Trophoblast cell (in vitro differentiated cells and primary cell): ENCODE results near the gene PTPRQ.

Experiments used
- DNase-seq, 2 donors: peaks; one replicate each; pipeline ENCODE4 v3.0.0-alpha.2; 2016
- H2AFZ ChIP-seq: 2 replicates; pipeline ENCODE4 v1.6.1; 2013; ENCODE audit warnings: low read length, moderate library complexity, mild to moderate bottlenecking; ENCODE audit not compliant: insufficient read depth, poor library complexity
- H2AK5ac ChIP-seq: 2 replicates; pipeline ENCODE4 v1.6.1; 2013; ENCODE audit warnings: mild to moderate bottlenecking, low read length
- H2BK120ac ChIP-seq: 2 replicates; pipeline ENCODE4 v1.6.1; 2013; ENCODE audit warnings: low read length, mild to moderate bottlenecking, moderate library complexity; ENCODE audit not compliant: insufficient read depth, poor library complexity
- H2BK12ac ChIP-seq: 2 replicates; pipeline ENCODE4 v1.6.1; 2013; ENCODE audit warnings: mild to moderate bottlenecking, low read length, moderate library complexity
- H2BK5ac ChIP-seq: 2 replicates; pipeline ENCODE4 v1.6.1; 2013; ENCODE audit warnings: low read length, low read depth, moderate library complexity, mild to moderate bottlenecking; ENCODE audit not compliant: poor library complexity
- H3K14ac ChIP-seq: 2 replicates; pipeline ENCODE4 v1.6.1; 2013; ENCODE audit warnings: mild to moderate bottlenecking, low read length
- H3K18ac ChIP-seq: 2 replicates; pipeline ENCODE4 v1.6.1; 2013; ENCODE audit warnings: mild to moderate bottlenecking, low read length
- H3K23ac ChIP-seq: 2 replicates; pipeline ENCODE4 v1.6.1; 2013; ENCODE audit warnings: low read length
- H3K27ac ChIP-seq: 2 replicates; pipeline ENCODE4 v1.5.1; 2013; ENCODE audit warnings: low read depth, mild to moderate bottlenecking, inconsistent platforms, low read length, moderate library complexity
- H3K27me3 ChIP-seq: 2 replicates; pipeline ENCODE4 v1.6.1; 2013; ENCODE audit warnings: inconsistent platforms, mild to moderate bottlenecking, low read length, moderate library complexity; ENCODE audit not compliant: insufficient read depth
- H3K36me3 ChIP-seq, 2 experiments: 1 replicate in 1 of 2; 2 replicates in 1 of 2; pipeline ENCODE4 v1.6.1; 2013; ENCODE audit warnings: low read length in 2 of 2, mild to moderate bottlenecking in 2 of 2, moderate library complexity in 1 of 2; ENCODE audit not compliant: insufficient read depth in 2 of 2, control insufficient read depth in 1 of 2
- H3K4ac ChIP-seq: 2 replicates; pipeline ENCODE4 v1.6.1; 2013; ENCODE audit warnings: low read depth, mild to moderate bottlenecking, low read length, moderate library complexity
- H3K4me1 ChIP-seq, 2 experiments: 1 replicate in 1 of 2; 2 replicates in 1 of 2; pipeline ENCODE4 v1.6.1; 2013; ENCODE audit warnings: low read length in 2 of 2, mild to moderate bottlenecking in 2 of 2, moderate library complexity in 1 of 2; ENCODE audit not compliant: insufficient read depth in 2 of 2, control insufficient read depth in 1 of 2
- H3K4me2 ChIP-seq: 2 replicates; pipeline ENCODE4 v1.6.1; 2013; ENCODE audit warnings: inconsistent platforms, mild to moderate bottlenecking, low read length, moderate library complexity
- H3K4me3 ChIP-seq: 2 replicates; pipeline ENCODE4 v1.5.1; 2013; ENCODE audit warnings: mild to moderate bottlenecking, low read depth, low read length, inconsistent platforms
- H3K79me1 ChIP-seq: one replicate; pipeline ENCODE4 v1.6.1; 2013; ENCODE audit warnings: low read length
- H3K79me2 ChIP-seq: 2 replicates; pipeline ENCODE4 v1.6.1; 2013; ENCODE audit warnings: low read length, mild to moderate bottlenecking; ENCODE audit not compliant: control insufficient read depth, insufficient read depth, poor library complexity
- H3K9ac ChIP-seq: 2 replicates; pipeline ENCODE4 v1.6.1; 2013; ENCODE audit warnings: mild to moderate bottlenecking, low read length
- H3K9me3 ChIP-seq: 2 replicates; pipeline ENCODE4 v1.6.1; 2013; ENCODE audit warnings: low read depth, mild to moderate bottlenecking, control low read depth, inconsistent platforms, low read length; ENCODE audit not compliant: insufficient read depth
- H4K12ac ChIP-seq: 2 replicates; pipeline ENCODE4 v1.6.1; 2013; ENCODE audit warnings: low read depth, mild to moderate bottlenecking, low read length, moderate library complexity
- H4K8ac ChIP-seq: 2 replicates; pipeline ENCODE4 v1.6.1; 2013; ENCODE audit warnings: low read depth, mild to moderate bottlenecking, low read length, moderate library complexity
- H4K91ac ChIP-seq: one replicate; pipeline ENCODE4 v1.6.1; 2013; ENCODE audit warnings: low read depth, mild to moderate bottlenecking, low read length, moderate library complexity
- WGBS: extraction: QIAGEN DNeasy Blood & Tissue Kit; methylation state at CpG from one replicate; pipeline ENCODE4 v1.1.7; 2013; ENCODE audit warnings: missing lambda C conversion rate; ENCODE audit not compliant: insufficient read length, insufficient coverage; ENCODE audit errors: extremely low coverage; 5-methylcytosine and 5-hydroxymethylcytosine counted together

The PTPRQ gene

GRCh38 chr12:80580254-80580653 is 136.2 kb downstream of the PTPRQ start:
- Histone ChIP-seq H2AFZ (no peak overlapping the region), H4K12ac (no peak overlapping the region), H3K36me3 (no peaks in the 10 kb centered on the region), H3K14ac (no peak overlapping the region), H4K91ac (no peak overlapping the region), H3K4me1 (no peaks in the 10 kb centered on the region), H2BK5ac (no peak overlapping the region), H3K27ac (no peak overlapping the region), H3K4me3 (no peak overlapping the region), H3K79me2 (no peaks in the 10 kb centered on the region), H3K4ac (no peak overlapping the region), H3K23ac (no peak overlapping the region), H3K18ac (no peak overlapping the region), H2BK12ac (no peak overlapping the region), H4K8ac (no peak overlapping the region), H2BK120ac (no peak overlapping the region), H3K9me3 (no peaks in the 10 kb centered on the region), H3K27me3 (no peaks in the 10 kb centered on the region), H3K4me2 (no peak overlapping the region), H2AK5ac (no peak overlapping the region), H3K9ac (no peak overlapping the region), H3K79me1 (no peaks in the 10 kb centered on the region)
- no CpG with 5 or more reads among the region's 1 CpG for WGBS
- peak; percentile 41 to 83 for DNase-seq

DNA sequence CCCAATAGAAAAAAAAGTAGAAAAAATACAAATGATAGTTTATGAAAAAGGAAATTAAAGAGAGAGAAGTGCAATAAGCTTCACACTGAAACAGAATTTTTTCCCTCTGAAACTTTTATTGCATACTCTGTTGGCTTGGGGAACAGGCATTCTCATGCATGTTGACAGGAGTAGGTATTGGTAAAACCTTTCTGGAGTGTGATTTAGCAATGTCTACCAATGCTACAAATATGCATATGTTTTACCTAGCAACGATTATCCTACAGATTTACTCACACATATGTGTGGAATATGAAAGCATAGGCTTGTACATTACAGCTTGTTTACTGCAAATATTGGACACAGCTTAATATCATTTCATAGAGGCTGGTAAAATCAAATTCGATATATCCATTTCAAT is 137.7 kb downstream of the PTPRQ start:
- H4K12ac ChIP-seq, result no peak overlapping the region
- H3K9ac ChIP-seq, result no peak overlapping the region
- H4K8ac ChIP-seq, result no peak overlapping the region
- H3K4me3 ChIP-seq, result no peak overlapping the region
- no peaks in the 10 kb centered on the region for H3K4me1 ChIP-seq
- no peaks in the 10 kb centered on the region for H3K27me3 ChIP-seq
- no peak overlapping the region for H2BK12ac ChIP-seq
- no peaks in the 10 kb centered on the region for H3K9me3 ChIP-seq
- no peaks in the 10 kb centered on the region for H3K79me2 ChIP-seq
- H3K18ac ChIP-seq, result no peak overlapping the region
- no peak overlapping the region for H2BK5ac ChIP-seq
- H3K4ac ChIP-seq, result no peak overlapping the region
- H3K36me3 ChIP-seq, result no peaks in the 10 kb centered on the region
- H3K4me2 ChIP-seq, result no peak overlapping the region
- peak; percentile 30 to 81 for DNase-seq
- no peaks in the 10 kb centered on the region for H3K79me1 ChIP-seq
- no peak overlapping the region for H3K27ac ChIP-seq
- no peak overlapping the region for H3K14ac ChIP-seq
- H4K91ac ChIP-seq, result no peak overlapping the region
- WGBS, result no CpG with 5 or more reads among the region's 2 CpGs
- no peak overlapping the region for H3K23ac ChIP-seq
- no peak overlapping the region for H2BK120ac ChIP-seq
- no peak overlapping the region for H2AFZ ChIP-seq
- H2AK5ac ChIP-seq, result no peak overlapping the region

DNA sequence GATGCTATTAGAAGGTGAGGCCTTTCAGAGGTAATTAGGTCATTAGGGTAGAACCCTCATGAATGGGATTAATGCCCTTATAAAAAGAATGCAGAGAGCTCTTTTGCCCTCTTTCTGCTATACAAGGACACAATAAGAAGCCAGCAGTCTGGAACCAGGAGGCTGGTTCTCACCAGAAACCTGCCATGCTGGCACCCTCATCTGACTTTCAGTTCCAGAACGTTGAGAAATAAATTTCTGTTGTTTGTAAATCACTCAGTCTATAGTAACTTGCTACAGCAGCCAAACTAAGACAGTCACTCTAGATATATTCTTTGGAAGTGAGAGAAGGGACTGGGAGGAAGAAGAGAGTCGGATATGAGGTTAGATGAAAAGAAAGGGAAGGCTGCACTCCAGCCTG is 138.4 kb downstream of the PTPRQ start:
- DNase-seq, result peak; percentile 97 to 99
- H3K36me3 ChIP-seq, result no peaks in the 10 kb centered on the region
- H3K23ac ChIP-seq, result no peak overlapping the region
- no peak overlapping the region for H2BK5ac ChIP-seq
- no peak overlapping the region for H2AK5ac ChIP-seq
- H3K14ac ChIP-seq, result no peak overlapping the region
- H3K4ac ChIP-seq, result no peak overlapping the region
- no peak overlapping the region for H4K91ac ChIP-seq
- H3K27ac ChIP-seq, result no peak overlapping the region
- no peaks in the 10 kb centered on the region for H3K79me2 ChIP-seq
- H2BK120ac ChIP-seq, result no peak overlapping the region
- H4K8ac ChIP-seq, result no peak overlapping the region
- H3K9me3 ChIP-seq, result no peaks in the 10 kb centered on the region
- H3K9ac ChIP-seq, result no peak overlapping the region
- H3K27me3 ChIP-seq, result no peaks in the 10 kb centered on the region
- H3K79me1 ChIP-seq, result no peaks in the 10 kb centered on the region
- H3K18ac ChIP-seq, result no peak overlapping the region
- H2BK12ac ChIP-seq, result no peak overlapping the region
- no peaks in the 10 kb centered on the region for H3K4me1 ChIP-seq
- H3K4me2 ChIP-seq, result no peak overlapping the region
- no peak overlapping the region for H4K12ac ChIP-seq
- no peak overlapping the region for H2AFZ ChIP-seq
- no peak overlapping the region for H3K4me3 ChIP-seq
- no CpG with 5 or more reads among the region's 2 CpGs for WGBS

- Histone ChIP-seq H2AFZ (no peak overlapping the region), H4K12ac (no peak overlapping the region), H3K23ac (no peak overlapping the region), H3K27ac (no peak overlapping the region), H2BK12ac (no peak overlapping the region), H2AK5ac (no peak overlapping the region), H2BK5ac (no peak overlapping the region), H2BK120ac (no peak overlapping the region), H3K9me3 (no peaks in the 10 kb centered on the region), H3K27me3 (no peaks in the 10 kb centered on the region), H4K8ac (no peak overlapping the region), H3K9ac (no peak overlapping the region), H3K4me2 (no peak overlapping the region), H3K79me2 (no peaks in the 10 kb centered on the region), H3K79me1 (no peaks in the 10 kb centered on the region), H4K91ac (no peak overlapping the region), H3K18ac (no peak overlapping the region), H3K4ac (no peak overlapping the region), H3K4me1 (no peaks in the 10 kb centered on the region), H3K14ac (no peak overlapping the region), H3K36me3 (no peaks in the 10 kb centered on the region), H3K4me3 (no peak overlapping the region)
- DNase-seq, result peak; percentile 57 to 85
Observed at GRCh38 chr12:80589077-80589476, 145.0 kb downstream of the PTPRQ start.
